Measurements from ENCODE around the gene CTNND2.
"Not testable (repeated sequence)": the region's sequence is repeated elsewhere in the genome, so short reads cannot be mapped to it uniquely, and the experiment has no call there.

Gene CTNND2

GRCh38 chr5:11383506-11384095, 520.6 kb downstream of the CTNND2 start:
- DNase-seq: no peak

GRCh38 chr5:11378461-11378860, 525.8 kb downstream of the CTNND2 start:
- DNase-seq: no peak

- no peak for DNase-seq
Measured at GRCh38 chr5:11377896-11378295, 526.4 kb downstream of the CTNND2 start.

- DNase-seq: no peak
Measured at GRCh38 chr5:11372191-11372590, 532.1 kb downstream of the CTNND2 start.

- DNase-seq: no peak
Measured at GRCh38 chr5:11371021-11371420, 533.2 kb downstream of the CTNND2 start.

- DNase-seq: no peak
Measured at GRCh38 chr5:11364531-11364930, 539.7 kb downstream of the CTNND2 start.

- DNase-seq: no peak
Measured at GRCh38 chr5:11363631-11364178, 540.5 kb downstream of the CTNND2 start.

GRCh38 chr5:11361768-11362167, 542.5 kb downstream of the CTNND2 start:
- DNase-seq: no peak

- no peak for DNase-seq
Measured at GRCh38 chr5:11357928-11358327, 546.3 kb downstream of the CTNND2 start.

GRCh38 chr5:11355491-11355890, 548.8 kb downstream of the CTNND2 start:
- DNase-seq: no peak

- DNase-seq: no peak
Measured at GRCh38 chr5:11346336-11346735, 557.9 kb downstream of the CTNND2 start.

- no peak for DNase-seq
Measured at GRCh38 chr5:11335881-11336760, 568.1 kb downstream of the CTNND2 start.

GRCh38 chr5:11334404-11334803, 569.8 kb downstream of the CTNND2 start:
- DNase-seq: no peak

- DNase-seq: no peak
Measured at GRCh38 chr5:11329679-11330078, 574.6 kb downstream of the CTNND2 start.

GRCh38 chr5:11324521-11325289, 579.5 kb downstream of the CTNND2 start:
- DNase-seq: no peak

- DNase-seq: no peak
Measured at GRCh38 chr5:11323761-11324160, 580.5 kb downstream of the CTNND2 start.

- no peak for DNase-seq
Measured at GRCh38 chr5:11322133-11322532, 582.1 kb downstream of the CTNND2 start.

GRCh38 chr5:11319836-11320580, 584.2 kb downstream of the CTNND2 start:
- DNase-seq: no peak

GRCh38 chr5:11313694-11314093, 590.6 kb downstream of the CTNND2 start:
- DNase-seq: not testable (repeated sequence)

- no peak for DNase-seq
Measured at GRCh38 chr5:11311731-11312130, 592.5 kb downstream of the CTNND2 start.

- no peak for DNase-seq
Measured at GRCh38 chr5:11311272-11311671, 593.0 kb downstream of the CTNND2 start.

- no peak for DNase-seq
Measured at GRCh38 chr5:11310158-11310557, 594.1 kb downstream of the CTNND2 start.

- no peak for DNase-seq
Measured at GRCh38 chr5:11306365-11306764, 597.9 kb downstream of the CTNND2 start.

Measured in stimulated activated CD4-positive, alpha-beta T cell treated with anti-CD3 and anti-CD28 coated beads, Interleukin-2, amount 100 ng/mL, for 24 hours (primary cell).